GM18951 (cell line): ENCODE data around the gene LBHD2.

Experiments used
- POLR2A ChIP-seq: IDR thresholded peaks from 4 replicates; pipeline ENCODE4 v1.6.1; 2011; ENCODE audit warnings: mild to moderate bottlenecking; ENCODE audit not compliant: insufficient read length, insufficient read depth; ENCODE audit errors: extremely low read depth
- in situ Hi-C: fragments of 300-500 bp; cut with MboI; formaldehyde crosslinking; loops from one replicate; pipeline ENCODE4 v1.12.0; 2022; ENCODE audit warnings: low sequenced_read_pairs, mixed read lengths, inconsistent platforms; ENCODE audit not compliant: unreplicated experiment

The LBHD2 gene

DNA sequence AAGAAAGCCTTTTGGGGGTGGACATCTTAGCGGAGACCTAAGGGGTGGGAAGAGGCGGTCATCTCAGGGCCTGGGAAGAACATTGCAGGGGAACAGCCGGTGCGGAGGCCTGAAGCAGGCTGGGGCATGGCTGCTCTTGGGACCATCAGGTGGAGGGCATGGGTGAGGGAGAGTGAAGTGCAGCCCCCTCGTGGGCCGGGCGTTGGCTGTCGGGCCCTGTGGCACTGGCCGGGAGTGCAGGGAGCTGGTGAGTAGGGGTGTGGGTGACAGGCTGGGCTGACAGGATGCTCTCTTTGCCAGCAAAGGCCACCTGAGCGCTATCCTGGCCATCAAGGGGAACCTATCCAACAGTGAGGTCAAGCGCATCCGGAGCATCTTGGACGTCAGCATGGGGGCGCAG lies 50.9 kb downstream of the LBHD2 start:
- in situ Hi-C loops, result no loop called here
- TF ChIP-seq POLR2A, result no peak

DNA sequence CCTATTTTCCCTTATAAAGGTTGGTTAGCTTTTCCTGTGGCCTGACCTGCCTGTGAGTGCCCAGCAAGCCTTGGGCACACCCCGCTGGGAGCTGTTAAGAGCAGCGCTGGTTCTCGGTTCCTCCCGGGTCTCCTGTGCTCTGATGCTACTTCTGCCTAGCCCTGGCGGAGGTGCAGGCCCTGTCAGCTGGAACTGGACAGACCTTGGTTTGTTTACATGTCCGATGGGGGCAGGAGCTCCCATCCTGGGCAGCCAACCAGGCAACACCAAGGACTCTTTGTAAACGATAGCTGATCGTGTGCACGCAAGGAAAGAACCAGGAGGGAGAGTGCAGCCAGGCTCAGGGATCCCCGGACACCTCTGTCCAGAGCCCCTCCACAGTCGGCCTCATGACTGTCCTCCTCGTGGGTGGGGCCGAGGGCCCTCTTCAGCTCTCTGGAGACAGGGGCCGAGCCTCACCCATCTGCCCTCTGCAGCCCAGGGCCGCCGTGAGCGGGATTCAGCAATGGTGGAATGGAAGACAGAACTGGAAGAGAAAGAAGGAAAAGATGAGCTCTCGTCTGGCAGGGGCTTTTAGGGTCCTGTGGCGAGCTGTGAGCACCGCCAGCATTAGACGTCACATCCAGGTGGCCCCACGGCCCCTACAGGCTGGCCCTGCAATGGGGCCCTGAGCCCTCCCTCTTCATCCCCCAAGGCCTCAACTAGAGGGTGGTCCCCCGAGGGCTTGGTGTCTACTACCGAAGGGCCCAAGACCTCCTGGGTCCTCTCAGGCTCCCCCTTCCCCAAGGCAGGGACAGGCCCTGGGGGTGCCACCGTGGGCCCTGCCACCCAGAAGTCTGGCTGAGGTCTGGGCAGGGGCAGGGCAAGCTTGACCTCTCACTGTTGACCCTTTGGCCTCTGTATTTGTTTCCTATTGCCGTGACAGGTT lies 51.6 kb downstream of the LBHD2 start:
- no peak for TF ChIP-seq POLR2A
- in situ Hi-C loops, result no loop called here

DNA sequence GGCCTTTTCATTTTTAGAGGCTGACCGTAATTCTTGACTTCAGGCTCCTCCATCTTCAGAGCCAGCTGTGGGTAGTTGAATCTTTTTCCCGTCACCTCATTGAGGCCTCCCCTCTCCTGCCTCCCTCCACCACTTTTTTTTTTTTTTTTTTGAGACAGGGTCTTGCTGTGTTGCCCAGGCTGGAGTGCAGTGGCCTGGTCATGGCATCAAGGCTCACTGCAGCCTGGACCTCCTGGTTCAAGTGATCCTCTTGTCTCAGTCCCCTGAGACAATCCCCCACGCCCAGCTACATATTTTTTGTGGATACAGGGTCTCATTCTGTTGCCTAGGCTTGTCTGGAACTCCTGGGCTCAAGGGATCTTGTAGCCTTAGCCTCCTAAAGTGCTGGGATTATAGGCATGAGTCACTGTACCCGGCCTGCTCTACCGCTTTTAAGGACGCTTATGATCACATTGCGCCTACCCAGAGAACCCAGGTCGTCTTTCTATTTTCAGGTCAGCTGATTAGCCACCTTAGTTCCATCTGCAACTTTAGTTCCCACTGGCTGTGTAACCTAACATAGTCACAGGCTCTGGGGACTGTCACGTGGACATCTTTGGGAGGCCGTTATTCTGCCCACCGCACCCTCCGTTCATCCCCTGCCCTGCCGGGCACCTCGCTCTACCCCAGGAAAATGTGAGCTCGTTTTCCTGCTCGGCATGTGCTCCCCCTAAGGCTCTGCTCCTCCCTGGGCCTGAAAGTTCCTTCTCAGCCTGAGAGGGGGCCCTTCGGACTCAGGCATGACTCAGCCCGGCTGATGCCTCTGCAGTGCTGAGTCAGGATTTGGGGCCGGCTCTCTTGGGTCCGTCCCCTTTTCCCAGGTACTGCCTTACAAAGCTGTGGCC lies 52.6 kb downstream of the LBHD2 start:
- in situ Hi-C loops, result no loop called here
- TF ChIP-seq POLR2A, result no peak

DNA sequence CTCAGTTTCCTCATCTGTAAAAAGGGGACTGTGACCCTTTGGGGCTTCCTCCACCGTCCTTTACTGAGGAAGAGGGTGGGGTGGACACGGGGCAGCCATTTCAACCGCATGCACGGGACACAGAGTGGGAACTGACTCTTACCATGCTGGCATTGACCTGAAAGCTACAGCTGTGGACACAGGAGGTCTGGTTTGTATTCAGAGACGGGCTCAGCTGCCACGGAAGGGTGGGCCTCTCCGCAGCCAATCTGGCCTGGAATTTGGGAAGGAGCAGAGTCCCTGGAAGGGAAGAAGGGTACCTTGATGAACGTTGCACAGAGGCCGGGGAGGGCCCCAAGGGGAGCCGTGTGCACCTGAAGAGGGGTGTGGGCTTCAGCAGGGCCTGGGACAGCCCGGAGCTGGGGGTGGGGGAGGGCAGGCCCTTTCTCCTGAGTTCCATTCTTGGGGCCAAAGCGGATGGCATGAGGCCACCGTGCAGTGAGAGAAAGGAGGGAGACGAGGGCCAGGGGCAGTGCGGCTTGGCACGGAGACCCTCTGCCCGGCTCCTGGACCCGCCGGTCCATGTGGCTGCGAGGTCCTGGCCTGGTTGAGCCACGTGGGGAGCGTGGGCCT lies 53.8 kb downstream of the LBHD2 start:
- no peak for TF ChIP-seq POLR2A
- in situ Hi-C loops, result no loop called here

DNA sequence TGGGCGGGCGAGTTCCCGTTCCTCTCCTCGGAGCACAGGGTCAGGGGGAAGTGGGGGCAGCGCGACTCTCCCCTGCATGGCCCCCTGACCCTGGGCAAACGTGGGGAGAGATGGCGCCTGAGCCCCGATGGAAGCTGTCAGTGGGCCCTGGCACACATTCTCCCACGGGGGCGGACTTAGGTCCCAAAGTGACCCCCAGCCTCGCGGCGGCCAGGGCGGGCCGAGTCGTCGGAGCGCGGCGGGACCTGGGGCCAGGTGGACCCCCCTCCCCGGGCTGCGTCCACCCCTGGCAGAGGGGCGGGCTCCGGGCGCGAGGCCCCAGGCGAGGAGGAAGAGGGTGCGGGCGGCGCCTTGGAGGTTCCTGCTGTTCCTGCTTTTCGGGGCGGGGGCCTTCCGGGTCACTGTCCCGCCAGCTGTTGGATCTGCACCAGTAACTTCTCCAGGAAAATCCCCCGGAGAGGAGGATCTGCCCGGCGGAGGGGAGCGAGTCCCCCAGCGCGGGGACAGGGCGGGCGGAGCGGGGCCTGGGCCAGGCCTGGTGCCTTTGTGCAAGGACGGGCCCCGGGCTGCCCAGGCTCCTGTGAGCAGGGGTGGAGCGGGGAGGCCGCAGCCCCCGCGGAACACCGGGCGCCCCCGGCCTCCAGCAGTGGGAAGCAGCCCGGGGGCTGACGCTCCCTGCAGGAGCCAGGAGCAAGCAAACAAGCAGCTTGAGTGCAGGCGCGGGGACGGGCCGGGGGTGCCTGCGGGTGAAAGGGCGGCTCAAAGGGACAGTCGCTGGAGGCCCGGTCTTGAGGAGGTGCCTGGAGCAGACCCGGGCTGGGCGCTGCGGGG lies 54.5 kb downstream of the LBHD2 start:
- no peak for TF ChIP-seq POLR2A
- in situ Hi-C loops, result no loop called here

DNA sequence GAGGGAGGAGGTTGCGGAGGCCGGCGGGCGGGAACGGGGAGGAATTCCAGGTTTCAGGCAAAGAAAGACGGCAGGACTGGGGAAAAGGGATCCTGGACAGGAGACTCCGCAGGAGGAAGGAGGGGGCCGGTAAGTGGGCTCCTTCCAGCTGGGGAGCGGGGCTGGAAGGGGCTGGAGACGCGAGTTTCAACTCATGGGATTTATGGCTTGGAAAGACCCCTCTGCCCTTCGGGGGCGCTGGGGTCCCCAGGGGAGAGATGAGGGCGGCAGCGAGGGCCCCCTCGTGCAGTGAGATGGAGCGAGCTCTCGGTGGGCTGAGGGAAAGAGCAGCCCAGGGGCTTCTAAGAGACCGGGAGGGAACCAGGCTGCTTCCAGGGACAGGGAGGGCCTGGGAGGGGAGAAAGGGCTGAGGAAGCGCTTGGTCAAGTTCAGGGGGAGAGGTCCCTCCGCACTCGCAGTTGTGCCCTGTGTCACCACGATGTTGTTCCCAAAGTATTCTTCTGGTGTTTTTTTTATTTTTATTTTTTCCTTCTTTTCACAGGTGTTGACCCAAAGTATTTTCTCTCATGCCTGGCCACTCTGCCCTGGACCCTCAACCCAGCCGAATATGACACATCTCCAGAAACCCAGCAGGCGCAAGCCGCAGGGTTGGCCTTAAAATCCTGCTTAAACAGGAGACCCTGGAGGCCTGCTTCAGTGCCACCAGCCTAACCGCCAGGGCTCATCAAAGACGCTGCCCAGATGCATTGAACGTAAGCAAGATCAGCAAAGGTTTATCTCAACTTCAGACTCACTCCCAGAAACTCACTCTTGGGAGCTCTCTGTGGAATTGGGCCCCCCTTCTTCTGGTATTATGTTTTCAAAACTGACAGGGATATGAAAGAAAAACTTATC lies 55.4 kb downstream of the LBHD2 start:
- TF ChIP-seq POLR2A, result no peak
- in situ Hi-C loops, result no loop called here
